Measurements from ENCODE around the gene ACTG1. TPM values are rescaled to one million over a fixed set of nuclear protein-coding genes. Genes with fewer than 3 reads are reported as not detected.

Gene ACTG1
- polyA plus RNA-seq, 2 donors: 1,763 to 5,708 TPM

DNA sequence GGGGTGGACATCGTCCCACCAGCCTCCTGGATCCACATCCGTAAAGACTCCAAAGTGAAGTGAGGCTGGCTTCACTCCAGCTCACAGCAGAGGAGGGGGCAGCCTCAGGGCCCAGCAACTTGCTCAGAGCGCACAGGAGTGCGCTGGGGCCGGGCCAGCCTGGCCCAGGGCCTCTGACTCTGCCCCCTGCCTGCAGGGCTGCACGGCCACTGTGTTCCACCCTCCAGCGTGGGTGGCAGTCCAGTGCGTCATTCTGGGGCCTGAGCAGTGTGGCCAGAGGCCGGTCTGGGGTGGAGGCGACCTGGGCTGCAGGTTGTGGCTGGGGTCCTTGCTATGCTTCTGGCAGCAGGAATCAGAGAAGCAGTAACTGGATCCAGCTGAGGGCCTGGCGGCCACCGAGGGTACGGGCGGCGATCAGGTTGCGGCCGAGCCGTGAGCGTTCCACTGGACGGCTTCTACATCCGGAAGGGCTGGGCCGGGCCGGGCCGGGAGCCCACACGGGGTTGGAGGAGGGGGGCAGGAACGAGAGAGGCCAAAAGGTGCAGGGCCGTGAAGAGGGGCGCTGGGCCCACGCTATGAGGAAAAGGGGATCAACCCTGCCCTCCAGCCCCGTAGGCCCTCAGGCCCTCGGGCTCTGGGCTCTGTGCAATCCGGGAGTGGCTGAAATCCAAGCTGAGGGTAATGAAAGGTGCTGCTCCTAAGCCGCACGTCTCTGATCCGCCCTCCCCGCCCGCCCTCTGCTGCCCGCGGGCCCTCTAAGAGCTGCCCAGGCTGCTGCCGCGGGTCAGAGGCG, 15.2 kb upstream of the ACTG1 start, which contains the start of gene FSCN2:
TSS of gene FSCN2 (plus strand) at position 787 of the 793 bp plus-strand sequence. CDS start 155 bp downstream, outside the sequence.
- H3K4me3 ChIP-seq (ENCODE audit: low read depth in 1 of 2, low read length in 2 of 2): no peak within 1 kb of the TSS
- H3K27me3 ChIP-seq (ENCODE audit: control insufficient read depth in 1 of 2, insufficient read depth in 2 of 2, low read length in 2 of 2): peaks cover 0 to 7% of the 10 kb centered on the region in 2 donors
- WGBS, 2 donors: 27 to 36% methylated on average over 36 to 42 of the region's 42 CpGs
- no peaks in the 10 kb centered on the region for H3K36me3 ChIP-seq (ENCODE audit: control insufficient read depth in 2 of 2, insufficient read depth in 2 of 2, low read length in 1 of 2)
- peaks cover 0 to 9% of the 10 kb centered on the region in 2 donors for H3K9me3 ChIP-seq (ENCODE audit: control insufficient read depth in 2 of 2, insufficient read depth in 1 of 2, low read depth in 1 of 2, low read length in 1 of 2)
- peaks cover 0 to 15% of the 10 kb centered on the region in 2 donors for H3K4me1 ChIP-seq (ENCODE audit: control insufficient read depth in 2 of 2, insufficient read depth in 2 of 2, low read length in 1 of 2)
- H3K27ac ChIP-seq (ENCODE audit: low read depth in 2 of 2, low read length in 1 of 2): no peak within 1 kb of the TSS

DNA sequence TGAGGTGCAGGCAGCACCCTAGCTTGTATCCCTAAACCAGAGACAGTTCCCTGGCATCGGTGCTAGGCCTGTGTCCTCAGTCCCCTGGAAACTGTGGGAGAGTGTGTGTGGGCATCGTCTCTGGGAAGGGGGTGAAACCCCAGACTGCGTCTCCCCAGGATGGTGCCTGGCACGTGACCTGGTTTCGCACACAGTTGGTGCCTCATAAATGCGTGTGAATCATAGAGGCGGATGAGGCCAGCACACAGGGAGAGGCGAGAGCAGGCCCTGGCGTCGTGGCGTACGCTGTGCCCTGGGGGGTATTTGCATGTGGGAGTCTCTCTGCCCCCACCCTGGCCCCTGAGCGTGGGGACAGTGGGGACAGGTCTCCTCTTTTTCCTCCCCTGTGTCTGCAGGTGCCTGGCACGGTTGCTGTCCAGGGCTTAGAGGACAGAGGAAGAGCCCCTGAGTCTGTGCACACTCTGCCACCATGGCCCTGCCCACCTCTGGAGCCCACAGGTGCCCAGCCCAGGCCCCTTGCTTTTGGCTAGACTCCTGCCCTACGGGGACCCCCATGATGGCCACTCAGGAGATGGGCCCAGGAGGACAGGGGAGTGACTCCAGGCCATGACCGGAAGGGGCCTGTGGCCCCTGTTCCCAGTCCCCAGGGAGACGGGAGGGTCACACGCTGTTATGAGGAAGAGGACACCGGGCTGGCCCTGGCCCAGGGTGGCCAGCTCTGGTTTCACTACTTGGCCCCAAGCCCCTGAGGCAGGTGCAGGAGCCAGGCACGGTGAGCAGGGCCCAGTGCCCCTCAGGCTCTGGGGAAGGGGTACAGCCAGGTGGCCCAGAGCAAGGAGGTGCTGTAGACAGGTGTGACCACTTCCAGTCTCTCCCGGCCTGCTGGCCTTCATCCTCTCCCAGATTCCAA, 14.3 kb upstream of the ACTG1 start:
- Histone ChIP-seq H3K36me3 (ENCODE audit: control insufficient read depth in 2 of 2, insufficient read depth in 2 of 2, low read length in 1 of 2) (no peaks in the 10 kb centered on the region), H3K4me1 (ENCODE audit: control insufficient read depth in 2 of 2, insufficient read depth in 2 of 2, low read length in 1 of 2) (peaks cover 0 to 15% of the 10 kb centered on the region in 2 donors), H3K4me3 (ENCODE audit: low read depth in 1 of 2, low read length in 2 of 2) (no peak overlapping the region), H3K27ac (ENCODE audit: low read depth in 2 of 2, low read length in 1 of 2) (no peak overlapping the region), H3K9me3 (ENCODE audit: control insufficient read depth in 2 of 2, insufficient read depth in 1 of 2, low read depth in 1 of 2, low read length in 1 of 2) (peaks cover 0 to 6% of the 10 kb centered on the region in 2 donors), H3K27me3 (ENCODE audit: control insufficient read depth in 1 of 2, insufficient read depth in 2 of 2, low read length in 2 of 2) (peaks cover 0 to 7% of the 10 kb centered on the region in 2 donors)
- WGBS, 2 donors: 81 to 82% methylated on average over 20 to 21 of the region's 21 CpGs

DNA sequence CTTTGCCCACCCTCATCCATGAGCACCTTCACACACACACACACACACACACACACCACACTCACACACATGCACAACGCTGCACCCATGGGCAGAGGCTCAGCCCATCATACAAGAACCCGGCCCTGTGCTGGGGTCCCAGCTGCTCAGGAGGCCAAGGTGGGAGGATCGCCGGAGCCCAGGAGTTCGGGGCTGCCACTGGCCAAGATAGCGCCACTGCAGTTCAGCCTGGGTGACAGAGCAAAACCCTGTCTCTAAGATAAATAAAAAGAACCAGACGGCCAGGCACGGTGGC, 12.2 kb upstream of the ACTG1 start:
- 87 to 88% methylated on average over 8 of the region's 8 CpGs for WGBS, 2 donors
- Histone ChIP-seq H3K4me3 (ENCODE audit: low read depth in 1 of 2, low read length in 2 of 2) (no peak overlapping the region), H3K27ac (ENCODE audit: low read depth in 2 of 2, low read length in 1 of 2) (no peak overlapping the region), H3K9me3 (ENCODE audit: control insufficient read depth in 2 of 2, insufficient read depth in 1 of 2, low read depth in 1 of 2, low read length in 1 of 2) (peaks cover 0 to 1% of the 10 kb centered on the region in 2 donors), H3K27me3 (ENCODE audit: control insufficient read depth in 1 of 2, insufficient read depth in 2 of 2, low read length in 2 of 2) (peaks cover 0 to 7% of the 10 kb centered on the region in 2 donors), H3K36me3 (ENCODE audit: control insufficient read depth in 2 of 2, insufficient read depth in 2 of 2, low read length in 1 of 2) (no peaks in the 10 kb centered on the region), H3K4me1 (ENCODE audit: control insufficient read depth in 2 of 2, insufficient read depth in 2 of 2, low read length in 1 of 2) (peaks cover 0 to 17% of the 10 kb centered on the region in 2 donors)

DNA sequence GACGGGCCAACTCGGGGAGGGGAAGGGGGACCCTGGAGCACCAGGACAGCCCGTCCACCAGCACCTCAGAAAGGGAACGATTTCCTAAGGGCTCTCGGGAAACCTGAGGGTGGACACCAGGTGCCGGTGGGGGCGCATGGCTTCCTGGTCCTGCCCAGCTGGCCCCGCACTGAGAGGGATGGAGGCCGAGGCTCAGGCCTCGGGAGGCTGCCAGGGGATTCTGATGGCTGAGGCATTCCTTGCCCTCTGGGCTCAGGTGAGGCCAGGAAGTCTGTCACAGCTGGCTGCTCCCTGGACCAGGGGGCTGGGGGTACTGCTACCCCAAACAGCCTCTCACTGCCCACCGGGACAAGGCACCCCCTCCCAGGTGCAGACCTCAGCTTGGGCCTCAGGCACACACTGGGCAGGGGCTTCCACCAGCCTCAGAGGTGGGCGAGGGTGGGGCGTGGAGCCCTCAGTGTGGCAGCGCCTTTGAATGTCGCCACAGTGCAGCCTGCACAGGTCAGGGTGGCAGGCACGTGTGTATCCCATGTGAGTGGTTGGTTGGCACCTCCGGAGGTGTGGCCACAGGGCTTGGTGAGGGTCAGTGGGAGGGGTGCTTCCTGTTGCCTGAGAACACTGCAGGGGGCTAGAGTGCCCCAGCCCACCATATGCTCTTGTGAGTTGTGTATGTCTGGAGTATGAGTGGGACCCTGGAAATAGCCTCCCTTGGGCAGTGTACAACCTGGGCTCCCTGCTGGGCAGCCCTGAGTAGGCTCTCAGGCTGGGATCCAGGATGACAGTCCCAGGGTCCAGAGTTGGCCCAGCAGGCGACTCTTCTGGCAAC, 11.7 kb upstream of the ACTG1 start:
- Histone ChIP-seq H3K4me1 (ENCODE audit: control insufficient read depth in 2 of 2, insufficient read depth in 2 of 2, low read length in 1 of 2) (peaks cover 0 to 22% of the 10 kb centered on the region in 2 donors), H3K4me3 (ENCODE audit: low read depth in 1 of 2, low read length in 2 of 2) (no peak overlapping the region), H3K27me3 (ENCODE audit: control insufficient read depth in 1 of 2, insufficient read depth in 2 of 2, low read length in 2 of 2) (peaks cover 0 to 7% of the 10 kb centered on the region in 2 donors), H3K9me3 (ENCODE audit: control insufficient read depth in 2 of 2, insufficient read depth in 1 of 2, low read depth in 1 of 2, low read length in 1 of 2) (peaks cover 0 to 1% of the 10 kb centered on the region in 2 donors), H3K36me3 (ENCODE audit: control insufficient read depth in 2 of 2, insufficient read depth in 2 of 2, low read length in 1 of 2) (no peaks in the 10 kb centered on the region), H3K27ac (ENCODE audit: low read depth in 2 of 2, low read length in 1 of 2) (no peak overlapping the region)
- WGBS, 2 donors: 64 to 65% methylated on average over 14 to 18 of the region's 18 CpGs

DNA sequence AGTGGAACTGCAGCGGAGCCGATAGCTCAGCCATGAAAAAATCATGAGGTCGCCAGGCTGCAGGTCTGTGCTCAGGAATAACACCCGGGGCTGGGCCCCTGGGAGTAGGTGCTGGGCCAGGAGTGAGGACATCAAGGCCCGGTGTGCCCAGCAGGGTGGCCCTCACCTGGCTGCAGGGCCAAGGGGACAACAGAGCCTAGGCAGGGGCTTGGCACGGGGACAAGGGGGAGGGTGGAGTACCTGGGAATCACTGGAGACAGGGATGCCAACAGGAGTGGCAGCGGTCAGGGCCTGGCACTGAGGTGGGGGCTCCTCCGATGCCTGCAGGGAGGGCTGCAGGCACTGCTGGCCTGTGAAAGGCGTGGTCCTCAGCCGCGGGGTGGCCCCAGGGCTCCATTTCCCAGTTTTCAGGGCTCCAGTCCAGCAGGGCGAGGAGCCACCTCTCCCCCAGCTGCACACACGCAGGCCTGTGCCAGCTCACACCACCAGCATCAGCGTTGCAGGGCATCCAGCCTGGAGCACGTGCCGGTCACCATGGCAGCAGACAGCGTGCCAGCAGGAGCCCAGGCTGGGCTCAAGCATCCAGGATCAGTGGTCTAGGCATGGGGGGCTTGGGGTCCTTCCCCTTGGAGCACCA, 10.9 kb upstream of the ACTG1 start:
- Histone ChIP-seq H3K4me1 (ENCODE audit: control insufficient read depth in 2 of 2, insufficient read depth in 2 of 2, low read length in 1 of 2) (peaks cover 2 to 24% of the 10 kb centered on the region in 2 donors), H3K9me3 (ENCODE audit: control insufficient read depth in 2 of 2, insufficient read depth in 1 of 2, low read depth in 1 of 2, low read length in 1 of 2) (no peaks in the 10 kb centered on the region), H3K27ac (ENCODE audit: low read depth in 2 of 2, low read length in 1 of 2) (no peak overlapping the region), H3K36me3 (ENCODE audit: control insufficient read depth in 2 of 2, insufficient read depth in 2 of 2, low read length in 1 of 2) (no peaks in the 10 kb centered on the region), H3K27me3 (ENCODE audit: control insufficient read depth in 1 of 2, insufficient read depth in 2 of 2, low read length in 2 of 2) (peaks cover 0 to 4% of the 10 kb centered on the region in 2 donors), H3K4me3 (ENCODE audit: low read depth in 1 of 2, low read length in 2 of 2) (no peak overlapping the region)
- WGBS, 2 donors: 20 to 30% methylated on average over 17 of the region's 17 CpGs

DNA sequence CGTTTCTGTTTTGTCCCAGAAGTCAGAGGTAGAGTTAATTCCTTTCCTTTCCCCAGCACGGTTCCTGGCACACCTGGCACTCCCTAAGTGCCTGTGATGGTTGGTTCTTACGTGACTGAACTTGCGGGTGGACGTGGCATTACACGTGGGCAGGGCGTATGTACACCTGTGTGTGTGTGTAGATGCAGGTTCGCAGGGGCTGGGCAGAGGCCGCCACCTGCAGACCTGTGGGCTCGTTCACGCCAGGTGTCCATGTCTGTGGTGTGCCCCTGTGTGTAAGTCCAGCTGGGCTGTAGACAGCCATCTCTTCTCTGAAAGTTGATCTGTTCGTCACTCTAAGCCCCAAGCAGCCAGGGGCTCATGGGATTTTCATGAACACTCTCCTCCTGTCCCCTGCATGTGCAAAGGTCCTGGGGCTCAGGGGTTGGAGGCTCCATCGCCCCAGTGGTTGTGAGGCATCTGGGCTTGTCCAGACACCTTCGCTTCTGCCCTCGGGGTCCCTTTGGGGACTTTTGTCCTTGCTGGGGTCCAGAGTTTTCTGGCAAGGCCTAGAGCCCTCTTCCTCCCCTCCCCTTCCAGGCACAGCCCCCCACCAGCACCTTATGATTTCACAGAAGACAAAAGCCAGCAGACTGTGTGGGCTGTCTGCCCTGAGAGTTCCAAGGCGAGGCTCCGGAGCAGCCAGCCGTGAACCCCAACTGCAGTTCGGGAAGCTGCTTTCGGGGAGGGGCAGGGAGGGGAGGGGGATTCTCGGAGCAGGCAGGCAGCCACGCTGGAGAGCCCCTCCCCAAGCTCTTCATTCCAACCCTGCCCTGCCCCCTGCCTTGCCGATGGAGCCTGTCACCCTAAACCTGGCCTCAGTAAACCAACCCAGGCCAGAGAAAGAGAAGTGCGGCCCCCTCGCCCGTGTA, 10.1 kb upstream of the ACTG1 start:
- Histone ChIP-seq H3K27ac (ENCODE audit: low read depth in 2 of 2, low read length in 1 of 2) (no peak overlapping the region), H3K4me1 (ENCODE audit: control insufficient read depth in 2 of 2, insufficient read depth in 2 of 2, low read length in 1 of 2) (peaks cover 3 to 19% of the 10 kb centered on the region in 2 donors), H3K9me3 (ENCODE audit: control insufficient read depth in 2 of 2, insufficient read depth in 1 of 2, low read depth in 1 of 2, low read length in 1 of 2) (no peaks in the 10 kb centered on the region), H3K4me3 (ENCODE audit: low read depth in 1 of 2, low read length in 2 of 2) (no peak overlapping the region), H3K36me3 (ENCODE audit: control insufficient read depth in 2 of 2, insufficient read depth in 2 of 2, low read length in 1 of 2) (no peaks in the 10 kb centered on the region), H3K27me3 (ENCODE audit: control insufficient read depth in 1 of 2, insufficient read depth in 2 of 2, low read length in 2 of 2) (peaks cover 0 to 1% of the 10 kb centered on the region in 2 donors)
- WGBS, 2 donors: 53 to 59% methylated on average over 26 of the region's 26 CpGs

DNA sequence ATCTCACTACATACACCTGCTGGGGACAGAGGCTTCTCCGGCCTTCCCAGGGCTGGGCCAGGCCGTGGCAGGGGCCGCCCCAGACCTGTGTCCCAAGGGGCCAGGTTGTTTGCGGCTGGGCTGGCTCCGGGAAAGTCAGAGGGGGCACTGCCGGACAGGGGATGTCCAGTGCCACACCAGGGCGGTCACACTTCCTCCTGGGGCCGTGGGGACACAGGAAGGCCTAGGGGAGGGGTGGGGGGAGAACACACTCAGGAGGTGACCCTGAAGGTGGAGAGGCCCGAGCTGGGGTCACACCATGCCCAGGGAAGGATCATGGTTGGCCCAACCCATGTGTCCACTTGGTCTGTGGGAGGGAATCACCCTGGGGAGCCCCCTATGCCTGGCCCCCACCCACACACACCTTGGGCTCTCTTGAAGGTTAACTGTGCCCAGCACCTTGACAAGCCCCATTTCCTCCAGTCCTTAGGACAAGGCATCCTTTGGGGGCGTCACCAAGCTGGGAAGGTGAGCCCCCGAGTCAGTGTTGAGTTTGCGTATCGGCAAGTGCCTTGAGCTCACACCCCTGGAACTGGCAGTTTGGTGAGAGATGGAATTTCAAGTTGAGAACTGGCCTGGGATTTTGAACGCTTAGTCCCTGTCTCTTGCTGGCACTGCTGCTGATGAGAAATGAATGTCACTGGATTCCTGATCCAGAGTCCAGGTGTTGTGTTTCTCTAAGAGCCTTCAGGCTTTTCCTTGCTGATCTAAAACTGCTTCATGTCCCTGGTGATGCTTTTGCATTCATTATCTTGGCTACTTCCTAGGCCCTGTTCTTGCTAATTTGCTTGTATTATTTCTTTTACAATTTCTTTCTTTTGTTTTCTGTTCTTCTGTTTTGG, 7.7 kb upstream of the ACTG1 start:
- H3K36me3 ChIP-seq (ENCODE audit: control insufficient read depth in 2 of 2, insufficient read depth in 2 of 2, low read length in 1 of 2): no peaks in the 10 kb centered on the region
- H3K27me3 ChIP-seq (ENCODE audit: control insufficient read depth in 1 of 2, insufficient read depth in 2 of 2, low read length in 2 of 2): no peaks in the 10 kb centered on the region
- H3K27ac ChIP-seq (ENCODE audit: low read depth in 2 of 2, low read length in 1 of 2): peak overlapping the region in 1 of 2 donors; percentile 60
- peaks cover 9 to 23% of the 10 kb centered on the region in 2 donors for H3K4me1 ChIP-seq (ENCODE audit: control insufficient read depth in 2 of 2, insufficient read depth in 2 of 2, low read length in 1 of 2)
- WGBS, 2 donors: 74 to 75% methylated on average over 14 of the region's 14 CpGs
- H3K4me3 ChIP-seq (ENCODE audit: low read depth in 1 of 2, low read length in 2 of 2): no peak overlapping the region
- no peaks in the 10 kb centered on the region for H3K9me3 ChIP-seq (ENCODE audit: control insufficient read depth in 2 of 2, insufficient read depth in 1 of 2, low read depth in 1 of 2, low read length in 1 of 2)

Data from esophagus (tissue), 2 donors.